BJ (cell line): Measurements from ENCODE around the gene DCLK2. TPM values are rescaled to one million over a fixed set of nuclear protein-coding genes. Genes with fewer than 3 reads are reported as not detected.

Experiments
- CTCF ChIA-PET: fragments of 350-600 bp; formaldehyde crosslinking; extraction: SDS; loops from one replicate; lab custom pipeline; 2021; ENCODE audit warnings: antibody characterized with exemption, inconsistent platforms; lab: Yijun Ruan, JAX
- POLR2A ChIA-PET: fragments of 300-600 bp; sonication (Branson Sonifier 250); formaldehyde crosslinking; extraction: SDS; loops from one replicate; lab custom pipeline; 2021; ENCODE audit warnings: antibody characterized with exemption; lab: Charles Lee
- DNase-seq: peaks from one replicate; pipeline ENCODE4 v3.0.0-alpha.2; 2011; ENCODE audit warnings: low read depth
- H3K27me3 ChIP-seq: 2 replicates; pipeline ENCODE4 v1.6.0; 2011; ENCODE audit warnings: low read length; ENCODE audit not compliant: control insufficient read depth, insufficient read depth
- H3K36me3 ChIP-seq: 2 replicates; pipeline ENCODE4 v1.5.1; 2011; ENCODE audit warnings: low read length; ENCODE audit not compliant: control insufficient read depth, insufficient read depth
- H3K4me3 ChIP-seq: 2 replicates; pipeline ENCODE4 v1.5.1; 2011; ENCODE audit warnings: low read depth, mild to moderate bottlenecking, control low read depth, low read length
- polyA plus RNA-seq: library from polyadenylated mRNA; depleted of rRNA; stranded (reverse); fragments of >200 nt; gene quantifications from 2 replicates; pipeline ENCODE4 v1.2.3, GENCODE V29; 2011
- TF ChIP-seq, protein P1 (sequence below): IDR thresholded peaks from 2 replicates; pipeline ENCODE4 v1.5.1; 2011; ENCODE audit warnings: low read depth, mild to moderate bottlenecking, control low read depth, inconsistent platforms, low read length, moderate library complexity; ENCODE audit not compliant: insufficient read depth

Gene DCLK2
- polyA plus RNA-seq, 1 experiment: 38.8 TPM

- H3K36me3 ChIP-seq: peaks cover 10% of the 10 kb centered on the region
- H3K4me3 ChIP-seq: no peak overlapping the region
- ChIA-PET CTCF (interaction anchor here (0.8 to 3.8 kb wide), 4 partner anchors 13 to 213 kb away, joined by 3 to 16 read pairs (median 6); no protein-coding TSS in a partner anchor), POLR2A (interaction anchor here (0.6 kb wide), 2 partner anchors 13 to 98 kb away, joined by 3 to 6 read pairs; no protein-coding TSS in a partner anchor)
- peak; percentile 92 for DNase-seq
- TF ChIP-seq, protein P1, sequence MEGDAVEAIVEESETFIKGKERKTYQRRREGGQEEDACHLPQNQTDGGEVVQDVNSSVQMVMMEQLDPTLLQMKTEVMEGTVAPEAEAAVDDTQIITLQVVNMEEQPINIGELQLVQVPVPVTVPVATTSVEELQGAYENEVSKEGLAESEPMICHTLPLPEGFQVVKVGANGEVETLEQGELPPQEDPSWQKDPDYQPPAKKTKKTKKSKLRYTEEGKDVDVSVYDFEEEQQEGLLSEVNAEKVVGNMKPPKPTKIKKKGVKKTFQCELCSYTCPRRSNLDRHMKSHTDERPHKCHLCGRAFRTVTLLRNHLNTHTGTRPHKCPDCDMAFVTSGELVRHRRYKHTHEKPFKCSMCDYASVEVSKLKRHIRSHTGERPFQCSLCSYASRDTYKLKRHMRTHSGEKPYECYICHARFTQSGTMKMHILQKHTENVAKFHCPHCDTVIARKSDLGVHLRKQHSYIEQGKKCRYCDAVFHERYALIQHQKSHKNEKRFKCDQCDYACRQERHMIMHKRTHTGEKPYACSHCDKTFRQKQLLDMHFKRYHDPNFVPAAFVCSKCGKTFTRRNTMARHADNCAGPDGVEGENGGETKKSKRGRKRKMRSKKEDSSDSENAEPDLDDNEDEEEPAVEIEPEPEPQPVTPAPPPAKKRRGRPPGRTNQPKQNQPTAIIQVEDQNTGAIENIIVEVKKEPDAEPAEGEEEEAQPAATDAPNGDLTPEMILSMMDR: no peak
- no peaks in the 10 kb centered on the region for H3K27me3 ChIP-seq
Measured at GRCh38 chr4:150211799-150212445, 133.7 kb downstream of the DCLK2 start.

- peaks cover 10% of the 10 kb centered on the region for H3K36me3 ChIP-seq
- TF ChIP-seq, protein P1: no peak
- H3K27me3 ChIP-seq: no peaks in the 10 kb centered on the region
- ChIA-PET POLR2A (interaction anchor here (0.6 kb wide), 1 partner anchor 97 kb away, joined by 3 read pairs; no protein-coding TSS in a partner anchor), CTCF (interaction anchor here (0.8 kb wide), 1 partner anchor 214 kb away, joined by 3 read pairs; no protein-coding TSS in a partner anchor)
- no peak for DNase-seq
- H3K4me3 ChIP-seq: no peak overlapping the region
Measured at GRCh38 chr4:150212485-150212884, 134.2 kb downstream of the DCLK2 start.

GRCh38 chr4:150212927-150213326, 134.7 kb downstream of the DCLK2 start:
- TF ChIP-seq, protein P1: no peak
- Histone ChIP-seq H3K4me3 (no peak overlapping the region), H3K27me3 (no peaks in the 10 kb centered on the region), H3K36me3 (peaks cover 10% of the 10 kb centered on the region)
- no peak for DNase-seq
- CTCF ChIA-PET: no interaction called here
- POLR2A ChIA-PET: interaction anchor here (0.6 kb wide), 1 partner anchor 97 kb away, joined by 3 read pairs; no protein-coding TSS in a partner anchor

GRCh38 chr4:150215601-150216000, 137.4 kb downstream of the DCLK2 start:
- Histone ChIP-seq H3K36me3 (peaks cover 9% of the 10 kb centered on the region), H3K4me3 (no peak overlapping the region), H3K27me3 (no peaks in the 10 kb centered on the region)
- ChIA-PET CTCF (interaction anchor here (0.7 kb wide), 1 partner anchor 205 kb away, joined by 3 read pairs; no protein-coding TSS in a partner anchor), POLR2A (no interaction called here)
- no peak for DNase-seq
- TF ChIP-seq, protein P1: no peak

DNA sequence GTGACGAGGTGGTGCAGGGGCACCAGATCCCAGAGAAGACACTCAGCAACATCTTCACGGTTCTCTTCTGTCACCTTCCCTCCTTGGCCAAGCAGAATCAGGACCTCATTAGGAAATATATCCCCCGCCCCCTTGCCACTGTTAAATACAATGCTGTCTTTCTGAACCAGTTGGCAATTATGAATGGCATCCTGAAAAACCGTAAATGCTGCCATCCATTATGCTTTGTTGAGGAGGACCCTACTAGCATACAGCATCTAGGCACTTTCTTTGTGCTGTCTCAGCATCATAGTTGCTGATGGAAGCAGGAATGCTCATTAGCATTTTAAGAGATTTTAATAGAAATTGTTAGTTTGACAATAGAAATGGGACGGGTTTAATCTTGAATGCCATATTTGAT, 138.5 kb downstream of the DCLK2 start:
- no peak for DNase-seq
- Histone ChIP-seq H3K27me3 (no peaks in the 10 kb centered on the region), H3K4me3 (no peak overlapping the region), H3K36me3 (peaks cover 9% of the 10 kb centered on the region)
- ChIA-PET CTCF (interaction anchor here (0.9 to 1.8 kb wide), 8 partner anchors 17 to 235 kb away, joined by 3 to 9 read pairs (median 4); no protein-coding TSS in a partner anchor), POLR2A (no interaction called here)
- TF ChIP-seq, protein P1: no peak
